BE2C (cell line): ENCODE results near the gene GTSF1L. TPM values are rescaled to one million over a fixed set of nuclear protein-coding genes. Genes with fewer than 3 reads are reported as not detected.

Experiments used
- DNase-seq: peaks from one replicate; pipeline ENCODE4 v3.0.0-alpha.2; 2020
- H3K27me3 ChIP-seq: fragments of 250-450 bp; sonication (Bioruptor Pico); 2 replicates; pipeline ENCODE4 v1.5.1; 2020; ENCODE audit warnings: mild to moderate bottlenecking
- H3K36me3 ChIP-seq: fragments of 250-450 bp; sonication (Bioruptor Pico); 2 replicates; pipeline ENCODE4 v1.5.1; 2020; ENCODE audit warnings: mild to moderate bottlenecking
- H3K4me1 ChIP-seq: fragments of 250-450 bp; sonication (Bioruptor Pico); 2 replicates; pipeline ENCODE4 v1.5.1; 2020
- H3K4me3 ChIP-seq: 2 replicates; pipeline ENCODE4 v1.5.1; 2011; ENCODE audit warnings: low read depth, low read length
- H3K9me3 ChIP-seq: fragments of 250-450 bp; sonication (Bioruptor Pico); 2 replicates; pipeline ENCODE4 v1.5.1; 2020
- polyA plus RNA-seq: library from polyadenylated mRNA; unstranded; fragments of >200 nt; gene quantifications from one replicate; pipeline ENCODE4 v1.2.1, GENCODE V29; 2012; ENCODE audit warnings: low read depth, missing spikeins; ENCODE audit not compliant: insufficient read length, insufficient read depth
- TF ChIP-seq, protein P1 (sequence below): IDR thresholded peaks from 2 replicates; pipeline ENCODE4 v1.5.1; 2012; ENCODE audit warnings: mild to moderate bottlenecking, low read depth, low read length

GTSF1L gene
- not detected for polyA plus RNA-seq

DNA sequence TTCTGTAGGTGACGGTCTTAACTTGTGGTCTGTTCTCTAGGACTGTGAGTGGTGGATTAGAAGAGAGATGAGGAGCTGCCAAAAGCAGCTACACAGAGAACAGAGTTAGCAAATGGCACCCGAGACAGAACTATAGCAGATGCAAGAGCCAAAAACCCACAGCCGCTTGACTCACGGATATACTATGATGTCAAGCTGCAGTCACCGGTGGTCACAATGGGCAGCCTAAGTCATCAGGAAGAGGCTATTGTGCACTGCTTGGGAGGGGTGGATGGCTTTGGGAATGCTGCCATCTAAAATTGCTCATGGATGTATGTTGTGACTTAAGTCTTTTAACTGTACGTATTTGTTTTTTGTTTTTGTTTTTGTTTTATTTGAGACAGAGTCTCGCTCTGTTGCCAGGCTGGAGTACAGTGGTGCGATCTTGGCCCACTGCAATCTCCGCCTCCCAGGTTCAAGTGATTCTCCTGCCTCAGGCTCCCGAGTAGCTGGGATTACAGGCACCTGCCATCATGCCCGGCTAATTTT, at the start of gene GTSF1L:
GTSF1L (minus strand) TSS at position 192 of the 528 bp plus-strand sequence. CDS start 308 bp downstream, outside the sequence.
- Histone ChIP-seq H3K4me3 (no peak within 1 kb of the TSS), H3K27me3 (no peaks in the 10 kb centered on the region), H3K4me1 (peaks cover 3% of the 10 kb centered on the region; the same call in 1 of the 2 replicates), H3K9me3 (no peaks in the 10 kb centered on the region), H3K36me3 (no peaks in the 10 kb centered on the region)
- no peak for DNase-seq
- TF ChIP-seq, protein P1, sequence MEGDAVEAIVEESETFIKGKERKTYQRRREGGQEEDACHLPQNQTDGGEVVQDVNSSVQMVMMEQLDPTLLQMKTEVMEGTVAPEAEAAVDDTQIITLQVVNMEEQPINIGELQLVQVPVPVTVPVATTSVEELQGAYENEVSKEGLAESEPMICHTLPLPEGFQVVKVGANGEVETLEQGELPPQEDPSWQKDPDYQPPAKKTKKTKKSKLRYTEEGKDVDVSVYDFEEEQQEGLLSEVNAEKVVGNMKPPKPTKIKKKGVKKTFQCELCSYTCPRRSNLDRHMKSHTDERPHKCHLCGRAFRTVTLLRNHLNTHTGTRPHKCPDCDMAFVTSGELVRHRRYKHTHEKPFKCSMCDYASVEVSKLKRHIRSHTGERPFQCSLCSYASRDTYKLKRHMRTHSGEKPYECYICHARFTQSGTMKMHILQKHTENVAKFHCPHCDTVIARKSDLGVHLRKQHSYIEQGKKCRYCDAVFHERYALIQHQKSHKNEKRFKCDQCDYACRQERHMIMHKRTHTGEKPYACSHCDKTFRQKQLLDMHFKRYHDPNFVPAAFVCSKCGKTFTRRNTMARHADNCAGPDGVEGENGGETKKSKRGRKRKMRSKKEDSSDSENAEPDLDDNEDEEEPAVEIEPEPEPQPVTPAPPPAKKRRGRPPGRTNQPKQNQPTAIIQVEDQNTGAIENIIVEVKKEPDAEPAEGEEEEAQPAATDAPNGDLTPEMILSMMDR = no peak

DNA sequence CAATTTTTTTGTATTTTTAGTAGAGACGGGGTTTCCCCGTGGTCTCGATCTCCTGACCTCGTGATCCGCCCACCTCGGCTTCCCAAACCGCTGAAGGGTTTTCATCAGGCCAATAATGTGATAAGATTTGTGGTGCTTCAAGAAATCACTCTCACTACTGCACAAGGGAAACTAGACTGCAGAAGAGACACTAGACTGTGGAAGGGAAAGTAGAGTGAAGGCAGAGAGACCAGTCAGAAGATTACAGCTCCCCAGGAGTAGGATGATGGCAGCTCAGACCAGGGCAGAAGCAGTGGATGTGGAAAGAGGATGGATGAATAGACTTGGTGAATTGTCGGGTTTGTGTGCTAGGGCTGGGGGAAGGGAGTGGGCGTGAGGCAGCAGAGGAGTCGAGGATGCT, 48.0 kb upstream of the GTSF1L start:
- Histone ChIP-seq H3K27me3 (no peaks in the 10 kb centered on the region), H3K4me1 (no peaks in the 10 kb centered on the region; the same call in 1 of the 2 replicates), H3K36me3 (no peaks in the 10 kb centered on the region), H3K4me3 (no peak overlapping the region), H3K9me3 (no peaks in the 10 kb centered on the region)
- TF ChIP-seq, protein P1 = no peak
- DNase-seq = no peak

DNA sequence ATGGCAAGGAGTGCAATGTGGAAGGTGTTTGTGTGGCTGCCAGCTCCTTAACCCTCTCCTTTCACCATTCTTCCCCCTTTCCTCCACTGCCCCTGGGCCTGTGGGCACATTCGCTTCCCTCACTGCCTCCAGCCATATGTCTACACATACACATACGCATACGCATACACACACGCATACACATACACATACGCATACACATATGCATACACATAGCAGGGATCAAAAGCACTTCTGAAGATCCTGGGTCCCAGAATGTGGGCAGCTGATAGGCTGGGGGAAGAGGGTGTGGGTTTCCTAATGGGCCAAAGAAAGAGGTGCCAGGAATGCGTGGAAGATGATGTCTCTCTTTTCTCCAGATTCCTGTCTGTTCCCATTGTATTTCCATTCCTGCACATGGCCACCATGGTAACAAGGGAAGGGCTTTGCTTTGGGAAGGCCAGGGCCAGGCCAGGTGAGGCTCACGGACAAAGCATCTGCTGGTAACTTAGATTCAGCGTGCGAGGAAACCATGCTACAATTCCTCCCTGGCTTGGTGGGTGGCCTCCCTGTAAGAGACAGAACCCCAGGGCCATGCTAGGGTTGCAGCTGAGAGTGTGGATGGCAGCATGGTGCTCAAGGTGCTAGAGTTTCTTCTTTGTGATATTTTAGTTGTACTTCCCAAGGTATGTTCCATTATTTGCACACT, 44.8 kb upstream of the GTSF1L start:
- Histone ChIP-seq H3K9me3 (no peaks in the 10 kb centered on the region), H3K27me3 (no peaks in the 10 kb centered on the region), H3K4me1 (peaks cover 11% of the 10 kb centered on the region), H3K36me3 (no peaks in the 10 kb centered on the region), H3K4me3 (no peak overlapping the region)
- no peak for DNase-seq
- TF ChIP-seq, protein P1 = no peak

DNA sequence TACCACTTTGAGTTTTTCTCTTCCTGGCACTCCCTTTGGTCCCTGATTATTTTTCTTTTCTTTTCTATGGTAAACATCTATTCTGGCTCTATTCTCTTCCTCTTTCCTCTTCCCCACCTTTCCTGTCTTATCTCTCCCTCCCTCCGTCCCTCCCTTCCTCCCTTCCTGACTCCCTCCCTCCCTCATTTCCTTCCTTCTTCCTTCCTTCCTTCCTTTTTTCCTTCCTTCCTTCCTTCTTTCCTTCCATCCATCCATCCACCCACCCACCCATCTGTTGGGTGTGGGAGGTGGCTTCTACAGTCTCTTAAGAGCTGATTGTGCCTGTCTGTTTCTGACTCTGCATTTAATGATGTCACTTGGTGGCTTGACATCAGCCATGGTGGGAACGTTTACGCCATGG, 43.5 kb upstream of the GTSF1L start:
- H3K4me3 ChIP-seq = no peak overlapping the region
- DNase-seq = no peak
- H3K36me3 ChIP-seq = no peaks in the 10 kb centered on the region
- TF ChIP-seq, protein P1 = no peak
- H3K9me3 ChIP-seq = no peaks in the 10 kb centered on the region
- no peaks in the 10 kb centered on the region for H3K27me3 ChIP-seq
- H3K4me1 ChIP-seq = peaks cover 11% of the 10 kb centered on the region

DNA sequence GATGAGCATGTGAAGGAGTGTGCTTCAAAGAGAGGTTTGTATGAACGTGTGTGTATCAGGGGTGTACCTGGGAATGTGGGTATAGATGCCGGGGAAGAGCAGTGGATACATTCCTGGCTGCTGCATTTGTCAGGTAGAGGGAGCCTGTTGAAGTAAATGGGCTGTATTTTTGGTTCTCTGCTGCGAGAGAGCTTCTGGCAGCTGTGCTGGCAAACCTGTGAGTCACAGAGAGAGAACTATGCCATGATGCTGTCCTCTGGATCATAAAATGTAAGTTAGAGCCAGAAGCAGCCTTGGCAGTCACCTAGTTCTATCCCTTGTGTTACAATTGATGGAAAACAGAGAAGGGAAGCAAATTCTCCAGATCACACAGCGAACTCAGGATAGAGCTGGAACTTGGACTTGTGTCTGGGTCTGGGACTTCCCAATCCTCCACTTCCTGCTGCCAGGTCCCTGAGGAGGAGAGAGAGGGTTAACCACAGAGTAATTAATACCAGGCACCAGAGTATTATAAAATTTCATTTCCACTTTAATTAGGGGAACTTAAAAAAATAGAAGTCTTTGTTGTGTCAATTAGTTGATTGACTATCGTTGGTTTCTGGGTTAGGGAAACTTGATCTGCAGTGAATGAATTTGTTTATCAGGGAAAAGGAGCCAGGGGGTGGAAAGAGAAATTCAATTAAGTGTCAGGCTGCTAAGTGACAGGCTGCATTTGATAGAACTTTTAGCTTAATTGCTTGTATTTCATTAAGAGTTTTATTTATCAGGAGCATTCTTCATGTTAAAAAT, 41.1 kb upstream of the GTSF1L start:
- Histone ChIP-seq H3K27me3 (no peaks in the 10 kb centered on the region), H3K9me3 (no peaks in the 10 kb centered on the region), H3K36me3 (no peaks in the 10 kb centered on the region), H3K4me3 (no peak overlapping the region), H3K4me1 (peaks cover 11% of the 10 kb centered on the region)
- no peak for DNase-seq
- TF ChIP-seq, protein P1 = no peak

DNA sequence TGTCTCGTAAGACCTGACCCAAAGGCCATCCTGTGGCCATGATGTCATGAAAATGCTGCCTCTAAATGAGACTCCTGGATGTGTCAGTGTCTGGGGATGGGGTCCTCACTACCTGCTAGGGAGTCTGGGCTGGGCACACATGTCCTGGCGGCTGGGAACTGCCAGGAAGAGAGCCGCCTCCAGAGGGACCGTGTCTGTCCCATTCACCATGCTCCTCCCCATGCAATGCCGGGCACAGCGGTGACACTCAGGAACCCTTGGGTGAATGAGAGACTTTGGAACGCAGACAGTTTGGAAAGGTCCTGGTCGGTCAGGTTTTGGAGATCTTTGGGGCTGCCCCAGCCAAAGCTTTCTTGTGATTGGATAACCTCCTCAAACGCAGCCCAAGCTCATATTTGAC, 40.1 kb upstream of the GTSF1L start:
- no peaks in the 10 kb centered on the region for H3K27me3 ChIP-seq
- DNase-seq = no peak

More for the DNA sequence above, 40.1 kb upstream of the GTSF1L start:
- peaks cover 11% of the 10 kb centered on the region for H3K4me1 ChIP-seq
- no peaks in the 10 kb centered on the region for H3K36me3 ChIP-seq
- H3K4me3 ChIP-seq = no peak overlapping the region
- H3K9me3 ChIP-seq = no peaks in the 10 kb centered on the region
- TF ChIP-seq, protein P1 = no peak
